ENCODE results near the gene SLMAP. TPM values are rescaled to one million over a fixed set of nuclear protein-coding genes. Genes with fewer than 3 reads are reported as not detected.
A peak's percentile ranks its signal among the peaks of the same experiment; 100 is the strongest.

The SLMAP gene
- total RNA-seq, 1 experiment from 2014 or later: 79.5 TPM

DNA sequence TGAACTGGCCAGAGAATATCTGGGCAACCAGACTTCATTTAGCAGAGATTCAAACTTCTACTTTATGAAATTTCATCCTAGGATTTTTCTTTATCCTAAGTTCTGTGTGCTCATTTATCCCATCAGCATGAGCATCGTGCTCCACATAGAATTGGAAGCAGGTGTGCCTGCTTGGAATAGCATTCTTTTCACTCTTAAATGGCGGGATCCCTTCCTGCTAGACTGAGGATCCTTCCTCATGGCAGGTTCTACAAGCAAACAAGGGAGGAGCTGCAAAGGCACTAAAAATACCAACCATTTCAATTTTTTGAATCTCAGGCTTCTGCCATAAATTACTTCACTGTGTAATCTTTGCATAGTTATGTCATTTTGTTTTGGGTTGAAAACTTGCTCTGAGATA lies 177.5 kb downstream of the SLMAP start:
- peaks cover 6% of the 10 kb centered on the region; the same call in 1 of the 2 replicates for H3K36me3 Mint-ChIP-seq
- POLR2A ChIA-PET: no interaction called here
- TF ChIP-seq, protein P1, sequence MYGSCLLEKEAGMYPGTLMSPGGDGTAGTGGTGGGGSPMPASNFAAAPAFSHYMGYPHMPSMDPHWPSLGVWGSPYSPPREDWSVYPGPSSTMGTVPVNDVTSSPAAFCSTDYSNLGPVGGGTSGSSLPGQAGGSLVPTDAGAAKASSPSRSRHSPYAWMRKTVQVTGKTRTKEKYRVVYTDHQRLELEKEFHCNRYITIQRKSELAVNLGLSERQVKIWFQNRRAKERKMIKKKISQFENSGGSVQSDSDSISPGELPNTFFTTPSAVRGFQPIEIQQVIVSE (CRISPR knock-in tag; IDR thresholded peaks at IDR 0.05; ENCODE audit: borderline replicate concordance): no peak
- TF ChIP-seq FOXJ3 (CRISPR knock-in tag; IDR thresholded peaks at IDR 0.05; ENCODE audit: borderline replicate concordance): no peak
- TF ChIP-seq IRF2 (CRISPR knock-in tag; IDR thresholded peaks at IDR 0.05; ENCODE audit: borderline replicate concordance, low read depth): no peak
- TF ChIP-seq, protein P2, sequence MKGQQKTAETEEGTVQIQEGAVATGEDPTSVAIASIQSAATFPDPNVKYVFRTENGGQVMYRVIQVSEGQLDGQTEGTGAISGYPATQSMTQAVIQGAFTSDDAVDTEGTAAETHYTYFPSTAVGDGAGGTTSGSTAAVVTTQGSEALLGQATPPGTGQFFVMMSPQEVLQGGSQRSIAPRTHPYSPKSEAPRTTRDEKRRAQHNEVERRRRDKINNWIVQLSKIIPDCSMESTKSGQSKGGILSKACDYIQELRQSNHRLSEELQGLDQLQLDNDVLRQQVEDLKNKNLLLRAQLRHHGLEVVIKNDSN (CRISPR knock-in tag; IDR thresholded peaks at IDR 0.05): no peak
- no peak for TF ChIP-seq ETV6 (CRISPR knock-in tag; IDR thresholded peaks at IDR 0.05)
- no peak for TF ChIP-seq GTF2I (CRISPR knock-in tag; conservative IDR thresholded peaks at IDR 0.05)
- no peak for TF ChIP-seq GABPB1 (CRISPR knock-in tag; IDR thresholded peaks at IDR 0.05)
- TF ChIP-seq, protein P3, sequence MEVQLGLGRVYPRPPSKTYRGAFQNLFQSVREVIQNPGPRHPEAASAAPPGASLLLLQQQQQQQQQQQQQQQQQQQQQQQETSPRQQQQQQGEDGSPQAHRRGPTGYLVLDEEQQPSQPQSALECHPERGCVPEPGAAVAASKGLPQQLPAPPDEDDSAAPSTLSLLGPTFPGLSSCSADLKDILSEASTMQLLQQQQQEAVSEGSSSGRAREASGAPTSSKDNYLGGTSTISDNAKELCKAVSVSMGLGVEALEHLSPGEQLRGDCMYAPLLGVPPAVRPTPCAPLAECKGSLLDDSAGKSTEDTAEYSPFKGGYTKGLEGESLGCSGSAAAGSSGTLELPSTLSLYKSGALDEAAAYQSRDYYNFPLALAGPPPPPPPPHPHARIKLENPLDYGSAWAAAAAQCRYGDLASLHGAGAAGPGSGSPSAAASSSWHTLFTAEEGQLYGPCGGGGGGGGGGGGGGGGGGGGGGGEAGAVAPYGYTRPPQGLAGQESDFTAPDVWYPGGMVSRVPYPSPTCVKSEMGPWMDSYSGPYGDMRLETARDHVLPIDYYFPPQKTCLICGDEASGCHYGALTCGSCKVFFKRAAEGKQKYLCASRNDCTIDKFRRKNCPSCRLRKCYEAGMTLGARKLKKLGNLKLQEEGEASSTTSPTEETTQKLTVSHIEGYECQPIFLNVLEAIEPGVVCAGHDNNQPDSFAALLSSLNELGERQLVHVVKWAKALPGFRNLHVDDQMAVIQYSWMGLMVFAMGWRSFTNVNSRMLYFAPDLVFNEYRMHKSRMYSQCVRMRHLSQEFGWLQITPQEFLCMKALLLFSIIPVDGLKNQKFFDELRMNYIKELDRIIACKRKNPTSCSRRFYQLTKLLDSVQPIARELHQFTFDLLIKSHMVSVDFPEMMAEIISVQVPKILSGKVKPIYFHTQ (CRISPR knock-in tag; IDR thresholded peaks at IDR 0.05): no peak
- TF ChIP-seq PRRX2 (CRISPR knock-in tag; IDR thresholded peaks at IDR 0.05): no peak
- no peak for TF ChIP-seq NR2C2 (CRISPR knock-in tag; IDR thresholded peaks at IDR 0.05)
- TF ChIP-seq, protein P4, sequence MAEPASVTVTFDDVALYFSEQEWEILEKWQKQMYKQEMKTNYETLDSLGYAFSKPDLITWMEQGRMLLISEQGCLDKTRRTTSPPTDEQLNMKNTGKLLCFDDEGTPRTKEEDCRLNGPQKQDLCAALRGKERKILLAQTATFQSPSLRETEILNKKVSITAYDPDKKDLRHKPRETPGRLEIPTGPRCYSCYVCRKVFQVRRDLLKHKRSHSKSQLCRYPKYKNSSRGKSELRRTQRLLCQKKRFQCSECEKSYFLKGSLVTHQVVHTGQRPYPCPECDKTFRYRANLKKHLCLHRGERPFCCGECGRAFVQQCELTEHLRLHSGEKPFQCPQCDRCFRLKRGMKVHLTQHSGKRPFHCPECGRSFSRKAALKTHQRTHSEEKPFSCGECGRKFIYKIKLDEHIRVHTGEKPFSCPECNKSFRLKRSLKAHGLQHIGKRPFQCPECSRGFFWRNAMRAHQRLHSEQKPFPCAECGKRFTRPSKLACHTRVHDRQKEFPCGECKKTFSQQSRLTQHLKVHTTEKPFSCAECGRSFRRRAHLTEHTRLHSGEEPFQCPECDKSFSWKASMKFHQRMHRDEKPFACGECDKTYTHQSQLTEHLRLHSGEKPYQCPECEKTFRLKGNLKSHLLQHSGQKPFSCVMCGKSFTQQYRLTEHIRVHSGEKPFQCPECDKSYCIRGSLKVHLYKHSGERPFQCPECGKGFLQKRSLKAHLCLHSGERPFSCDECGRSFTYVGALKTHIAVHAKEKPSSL (CRISPR knock-in tag; conservative IDR thresholded peaks at IDR 0.05): no peak
- TF ChIP-seq, protein P5, sequence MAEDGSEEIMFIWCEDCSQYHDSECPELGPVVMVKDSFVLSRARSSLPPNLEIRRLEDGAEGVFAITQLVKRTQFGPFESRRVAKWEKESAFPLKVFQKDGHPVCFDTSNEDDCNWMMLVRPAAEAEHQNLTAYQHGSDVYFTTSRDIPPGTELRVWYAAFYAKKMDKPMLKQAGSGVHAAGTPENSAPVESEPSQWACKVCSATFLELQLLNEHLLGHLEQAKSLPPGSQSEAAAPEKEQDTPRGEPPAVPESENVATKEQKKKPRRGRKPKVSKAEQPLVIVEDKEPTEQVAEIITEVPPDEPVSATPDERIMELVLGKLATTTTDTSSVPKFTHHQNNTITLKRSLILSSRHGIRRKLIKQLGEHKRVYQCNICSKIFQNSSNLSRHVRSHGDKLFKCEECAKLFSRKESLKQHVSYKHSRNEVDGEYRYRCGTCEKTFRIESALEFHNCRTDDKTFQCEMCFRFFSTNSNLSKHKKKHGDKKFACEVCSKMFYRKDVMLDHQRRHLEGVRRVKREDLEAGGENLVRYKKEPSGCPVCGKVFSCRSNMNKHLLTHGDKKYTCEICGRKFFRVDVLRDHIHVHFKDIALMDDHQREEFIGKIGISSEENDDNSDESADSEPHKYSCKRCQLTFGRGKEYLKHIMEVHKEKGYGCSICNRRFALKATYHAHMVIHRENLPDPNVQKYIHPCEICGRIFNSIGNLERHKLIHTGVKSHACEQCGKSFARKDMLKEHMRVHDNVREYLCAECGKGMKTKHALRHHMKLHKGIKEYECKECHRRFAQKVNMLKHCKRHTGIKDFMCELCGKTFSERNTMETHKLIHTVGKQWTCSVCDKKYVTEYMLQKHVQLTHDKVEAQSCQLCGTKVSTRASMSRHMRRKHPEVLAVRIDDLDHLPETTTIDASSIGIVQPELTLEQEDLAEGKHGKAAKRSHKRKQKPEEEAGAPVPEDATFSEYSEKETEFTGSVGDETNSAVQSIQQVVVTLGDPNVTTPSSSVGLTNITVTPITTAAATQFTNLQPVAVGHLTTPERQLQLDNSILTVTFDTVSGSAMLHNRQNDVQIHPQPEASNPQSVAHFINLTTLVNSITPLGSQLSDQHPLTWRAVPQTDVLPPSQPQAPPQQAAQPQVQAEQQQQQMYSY (CRISPR knock-in tag; IDR thresholded peaks at IDR 0.05): no peak
- TF ChIP-seq RORB (CRISPR knock-in tag; IDR thresholded peaks at IDR 0.05): no peak
- TF ChIP-seq, protein P6, sequence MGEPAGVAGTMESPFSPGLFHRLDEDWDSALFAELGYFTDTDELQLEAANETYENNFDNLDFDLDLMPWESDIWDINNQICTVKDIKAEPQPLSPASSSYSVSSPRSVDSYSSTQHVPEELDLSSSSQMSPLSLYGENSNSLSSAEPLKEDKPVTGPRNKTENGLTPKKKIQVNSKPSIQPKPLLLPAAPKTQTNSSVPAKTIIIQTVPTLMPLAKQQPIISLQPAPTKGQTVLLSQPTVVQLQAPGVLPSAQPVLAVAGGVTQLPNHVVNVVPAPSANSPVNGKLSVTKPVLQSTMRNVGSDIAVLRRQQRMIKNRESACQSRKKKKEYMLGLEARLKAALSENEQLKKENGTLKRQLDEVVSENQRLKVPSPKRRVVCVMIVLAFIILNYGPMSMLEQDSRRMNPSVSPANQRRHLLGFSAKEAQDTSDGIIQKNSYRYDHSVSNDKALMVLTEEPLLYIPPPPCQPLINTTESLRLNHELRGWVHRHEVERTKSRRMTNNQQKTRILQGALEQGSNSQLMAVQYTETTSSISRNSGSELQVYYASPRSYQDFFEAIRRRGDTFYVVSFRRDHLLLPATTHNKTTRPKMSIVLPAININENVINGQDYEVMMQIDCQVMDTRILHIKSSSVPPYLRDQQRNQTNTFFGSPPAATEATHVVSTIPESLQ (CRISPR knock-in tag; IDR thresholded peaks at IDR 0.05): no peak
- TF ChIP-seq ELF4 (CRISPR knock-in tag; IDR thresholded peaks at IDR 0.05; ENCODE audit: low read depth): no peak
- no peak for TF ChIP-seq SMAD4 (CRISPR knock-in tag; IDR thresholded peaks at IDR 0.05)
- TF ChIP-seq KAT7 (CRISPR knock-in tag; IDR thresholded peaks at IDR 0.05; ENCODE audit: borderline replicate concordance): no peak
- TF ChIP-seq, protein P7, sequence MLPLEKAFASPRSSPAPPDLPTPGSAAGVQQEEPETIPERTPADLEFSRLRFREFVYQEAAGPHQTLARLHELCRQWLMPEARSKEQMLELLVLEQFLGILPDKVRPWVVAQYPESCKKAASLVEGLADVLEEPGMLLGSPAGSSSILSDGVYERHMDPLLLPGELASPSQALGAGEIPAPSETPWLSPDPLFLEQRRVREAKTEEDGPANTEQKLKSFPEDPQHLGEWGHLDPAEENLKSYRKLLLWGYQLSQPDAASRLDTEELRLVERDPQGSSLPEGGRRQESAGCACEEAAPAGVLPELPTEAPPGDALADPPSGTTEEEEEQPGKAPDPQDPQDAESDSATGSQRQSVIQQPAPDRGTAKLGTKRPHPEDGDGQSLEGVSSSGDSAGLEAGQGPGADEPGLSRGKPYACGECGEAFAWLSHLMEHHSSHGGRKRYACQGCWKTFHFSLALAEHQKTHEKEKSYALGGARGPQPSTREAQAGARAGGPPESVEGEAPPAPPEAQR (CRISPR knock-in tag; IDR thresholded peaks at IDR 0.05): no peak
- no peak for TF ChIP-seq HMGA2 (CRISPR knock-in tag; IDR thresholded peaks at IDR 0.05)
- CTCF ChIA-PET: no interaction called here
- H3K27me3 Mint-ChIP-seq (ENCODE audit: low read depth): no peaks in the 10 kb centered on the region
- H3K9me3 Mint-ChIP-seq: no peaks in the 10 kb centered on the region
- H3K27ac Mint-ChIP-seq: peak overlapping the region; percentile 34; the same call in 1 of the 2 replicates
- ATAC-seq (no peak), DNase-seq (ENCODE audit: low spot score) (no peak)
- no peak overlapping the region for H3K4me3 Mint-ChIP-seq
- H3K4me1 Mint-ChIP-seq: peaks cover 8% of the 10 kb centered on the region

All from WTC11 (cell line).